Karpas-422 (cell line): ENCODE data around the gene TAGLN2. TPM values are rescaled to one million over a fixed set of nuclear protein-coding genes. Genes with fewer than 3 reads are reported as not detected.

ENCODE experiments used
- DNase-seq: peaks from one replicate; pipeline ENCODE4 v3.0.0-alpha.2; 2015
- H2AFZ ChIP-seq: fragments of 200-600 bp; sonication (generic); 2 replicates; pipeline ENCODE4 v1.6.1; 2014; ENCODE audit warnings: antibody characterized with exemption, low read length, mixed read lengths
- H3K27ac ChIP-seq: fragments of 200-600 bp; sonication (generic); 2 replicates; pipeline ENCODE4 v1.5.1; 2014; ENCODE audit warnings: mild to moderate bottlenecking, low read length, moderate library complexity
- H3K27me3 ChIP-seq: fragments of 200-600 bp; sonication (generic); 2 replicates; pipeline ENCODE4 v1.6.1; 2014; ENCODE audit warnings: low read length, mixed read lengths
- H3K36me3 ChIP-seq: fragments of 200-600 bp; sonication (generic); 2 replicates; pipeline ENCODE4 v1.6.1; 2014; ENCODE audit warnings: low read length, mixed read lengths; ENCODE audit not compliant: insufficient read depth
- H3K4me1 ChIP-seq: fragments of 200-600 bp; sonication (generic); 2 replicates; pipeline ENCODE4 v1.6.1; 2014; ENCODE audit warnings: mild to moderate bottlenecking, low read length, mixed read lengths
- H3K4me2 ChIP-seq: fragments of 200-600 bp; sonication (generic); 2 replicates; pipeline ENCODE4 v1.6.1; 2014; ENCODE audit warnings: low read length, low read depth, mild to moderate bottlenecking; ENCODE audit not compliant: poor library complexity, severe bottlenecking
- H3K4me3 ChIP-seq: fragments of 200-600 bp; sonication (generic); 2 replicates; pipeline ENCODE4 v1.5.1; 2014; ENCODE audit warnings: mild to moderate bottlenecking, antibody characterized with exemption, low read length, mixed read lengths
- H3K79me2 ChIP-seq: fragments of 200-600 bp; sonication (generic); 2 replicates; pipeline ENCODE4 v1.6.1; 2014; ENCODE audit warnings: mild to moderate bottlenecking, low read length, mixed read lengths
- H3K9ac ChIP-seq: fragments of 200-600 bp; sonication (generic); 2 replicates; pipeline ENCODE4 v1.6.0; 2014; ENCODE audit warnings: low read length
- H3K9me2 ChIP-seq: fragments of 200-600 bp; sonication (generic), shearing (Covaris generic); replicated peaks from 2 replicates; pipeline ENCODE4 v1.6.0; 2014; ENCODE audit warnings: mild to moderate bottlenecking, low read length, moderate library complexity; ENCODE audit not compliant: insufficient read depth
- H3K9me3 ChIP-seq: fragments of 300-700, 200-600 bp; sonication (generic); 2 replicates; pipeline ENCODE4 v1.6.1; 2014; ENCODE audit warnings: low read length, mixed read lengths
- H4K20me1 ChIP-seq: fragments of 200-600 bp; sonication (generic); 2 replicates; pipeline ENCODE4 v1.6.1; 2014; ENCODE audit warnings: mild to moderate bottlenecking, antibody characterized with exemption, low read length, low read depth; ENCODE audit not compliant: insufficient read depth
- total RNA-seq: library from RNA; depleted of rRNA; stranded (reverse); fragments of >200 nt; shearing (Covaris generic); gene quantifications from 2 replicates; pipeline ENCODE4 v1.2.3, GENCODE V29; 2014; ENCODE audit warnings: low replicate concordance; rRNA removed

The TAGLN2 gene
- total RNA-seq = 141 and 188 TPM in 2 replicates

- DNase-seq = peak; percentile 95
- Histone ChIP-seq H2AFZ (peak within 1 kb of the TSS; percentile 85), H3K4me1 (peaks cover 43% of the 10 kb centered on the region), H3K9ac (peak within 1 kb of the TSS; percentile 97), H3K27ac (peak within 1 kb of the TSS; percentile 73), H3K27me3 (no peaks in the 10 kb centered on the region), H3K4me3 (peak within 1 kb of the TSS; percentile 94), H3K9me2 (no peaks in the 10 kb centered on the region), H3K36me3 (peaks cover 3% of the 10 kb centered on the region; the same call in 1 of the 2 replicates), H4K20me1 (peaks cover 37% of the 10 kb centered on the region; the same call in 1 of the 2 replicates), H3K9me3 (no peaks in the 10 kb centered on the region), H3K79me2 (peaks cover 49% of the 10 kb centered on the region), H3K4me2 (peak within 1 kb of the TSS; percentile 94)
Observed at GRCh38 chr1:159924791-159925718, at the start of gene TAGLN2. TAGLN2 (minus strand) TSS chr1:159925507; CDS start chr1:159920509, 4,998 bp downstream.

- Histone ChIP-seq H3K4me2 (no peak overlapping the region), H3K36me3 (no peaks in the 10 kb centered on the region), H3K4me3 (no peak overlapping the region)
Observed at GRCh38 chr1:159974350-159974965, 49.2 kb upstream of the TAGLN2 start.

DNA sequence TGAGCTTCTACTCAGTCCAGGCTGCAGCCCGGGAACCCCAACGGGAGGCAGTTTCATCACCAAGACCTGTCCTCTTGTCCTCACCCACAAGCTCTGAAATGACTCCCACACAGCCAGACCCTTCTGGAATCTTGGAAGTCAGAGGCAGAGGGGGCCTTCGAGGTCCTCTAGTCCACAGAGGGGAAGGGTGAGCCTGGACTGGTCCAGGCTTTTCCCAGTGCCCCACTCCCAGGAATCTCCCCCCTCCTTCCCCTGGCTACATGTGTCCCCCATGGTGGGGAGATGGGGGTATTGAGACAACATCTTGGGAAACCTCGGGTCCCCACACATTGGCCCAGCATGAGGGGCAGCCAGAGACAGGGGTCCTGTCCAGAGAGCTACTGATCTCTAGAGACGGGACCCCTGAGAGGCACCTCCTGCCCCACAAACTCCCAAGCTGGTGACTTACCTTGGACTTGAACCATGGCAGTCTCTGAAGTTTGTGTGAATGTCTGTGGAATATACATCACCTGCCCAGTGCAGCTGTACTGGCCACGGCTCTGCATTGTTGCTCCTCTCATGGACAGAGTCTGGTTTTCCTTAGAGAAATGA is 48.1 kb upstream of the TAGLN2 start:
- H3K9me2 ChIP-seq = no peaks in the 10 kb centered on the region
- no peaks in the 10 kb centered on the region for H3K79me2 ChIP-seq
- H3K4me2 ChIP-seq = no peak overlapping the region
- H4K20me1 ChIP-seq = no peaks in the 10 kb centered on the region
- H2AFZ ChIP-seq = no peak overlapping the region
- no peaks in the 10 kb centered on the region for H3K4me1 ChIP-seq
- H3K4me3 ChIP-seq = no peak overlapping the region
- H3K9me3 ChIP-seq = no peaks in the 10 kb centered on the region
- H3K27ac ChIP-seq = no peak overlapping the region
- H3K36me3 ChIP-seq = no peaks in the 10 kb centered on the region
- DNase-seq = no peak
- H3K27me3 ChIP-seq = no peaks in the 10 kb centered on the region
- no peak overlapping the region for H3K9ac ChIP-seq

More at GRCh38 chr1:159974350-159974965, 49.2 kb upstream of the TAGLN2 start:
- H3K79me2 ChIP-seq = no peaks in the 10 kb centered on the region
- H4K20me1 ChIP-seq = no peaks in the 10 kb centered on the region
- DNase-seq = no peak
- no peaks in the 10 kb centered on the region for H3K4me1 ChIP-seq
- H2AFZ ChIP-seq = no peak overlapping the region
- H3K9me2 ChIP-seq = no peaks in the 10 kb centered on the region
- H3K27me3 ChIP-seq = 0 out of 2 replicates have a peak, but pooled peaks cover 3% of the 10 kb centered on the region
- H3K9me3 ChIP-seq = no peaks in the 10 kb centered on the region
- H3K9ac ChIP-seq = no peak overlapping the region
- H3K27ac ChIP-seq = no peak overlapping the region

GRCh38 chr1:159972443-159973205 is 47.3 kb upstream of the TAGLN2 start:
- Histone ChIP-seq H3K27ac (no peak overlapping the region), H3K36me3 (no peaks in the 10 kb centered on the region), H3K79me2 (no peaks in the 10 kb centered on the region), H3K4me2 (no peak overlapping the region), H3K9ac (no peak overlapping the region), H3K4me1 (no peaks in the 10 kb centered on the region), H3K9me2 (no peaks in the 10 kb centered on the region), H3K9me3 (no peaks in the 10 kb centered on the region), H2AFZ (no peak overlapping the region), H3K27me3 (no peaks in the 10 kb centered on the region), H3K4me3 (no peak overlapping the region), H4K20me1 (no peaks in the 10 kb centered on the region)
- DNase-seq = no peak

- no peaks in the 10 kb centered on the region for H3K36me3 ChIP-seq
- H3K27ac ChIP-seq = no peak overlapping the region
- H3K9me3 ChIP-seq = no peaks in the 10 kb centered on the region
- no peak overlapping the region for H2AFZ ChIP-seq
- no peaks in the 10 kb centered on the region for H3K79me2 ChIP-seq
- H3K4me1 ChIP-seq = no peaks in the 10 kb centered on the region
- no peaks in the 10 kb centered on the region for H3K27me3 ChIP-seq
- DNase-seq = no peak
- H3K9me2 ChIP-seq = no peaks in the 10 kb centered on the region
- H3K9ac ChIP-seq = no peak overlapping the region
- no peaks in the 10 kb centered on the region for H4K20me1 ChIP-seq
- no peak overlapping the region for H3K4me2 ChIP-seq
- H3K4me3 ChIP-seq = no peak overlapping the region
Observed at GRCh38 chr1:159970932-159971342, 45.6 kb upstream of the TAGLN2 start.

DNA sequence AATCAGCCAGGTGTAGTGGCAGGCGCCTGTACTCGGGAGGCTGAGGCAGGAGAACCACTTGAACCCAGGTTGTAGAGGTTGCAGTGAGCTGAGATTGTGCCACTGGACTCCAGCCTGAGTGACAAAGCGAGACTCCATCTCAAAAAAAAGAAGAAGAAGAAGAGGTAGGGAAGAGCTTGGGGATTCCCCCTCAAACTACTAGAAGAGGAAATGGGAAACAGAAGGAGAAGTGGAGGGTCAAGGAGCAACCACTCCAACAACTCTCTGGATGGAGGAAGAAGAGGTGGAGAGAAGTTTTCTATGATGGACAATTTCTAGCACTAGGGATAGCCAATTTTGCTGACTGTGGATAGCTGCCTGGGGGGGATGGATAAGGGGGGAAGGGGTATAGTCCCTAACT is 43.6 kb upstream of the TAGLN2 start:
- Histone ChIP-seq H3K27ac (no peak overlapping the region), H3K79me2 (no peaks in the 10 kb centered on the region), H3K4me3 (no peak overlapping the region), H3K9me2 (no peaks in the 10 kb centered on the region), H3K4me2 (no peak overlapping the region), H3K9ac (no peak overlapping the region), H3K27me3 (no peaks in the 10 kb centered on the region), H3K36me3 (no peaks in the 10 kb centered on the region), H2AFZ (no peak overlapping the region), H4K20me1 (no peaks in the 10 kb centered on the region), H3K9me3 (no peaks in the 10 kb centered on the region), H3K4me1 (no peaks in the 10 kb centered on the region)
- DNase-seq = no peak

- Histone ChIP-seq H3K4me1 (no peaks in the 10 kb centered on the region), H2AFZ (no peak overlapping the region), H3K4me2 (no peak overlapping the region), H3K4me3 (no peak overlapping the region), H3K27me3 (0 out of 2 replicates have a peak, but pooled peaks cover 5% of the 10 kb centered on the region), H3K9me3 (no peaks in the 10 kb centered on the region), H3K79me2 (no peaks in the 10 kb centered on the region), H3K36me3 (no peaks in the 10 kb centered on the region), H3K9me2 (no peaks in the 10 kb centered on the region), H3K27ac (no peak overlapping the region), H4K20me1 (no peaks in the 10 kb centered on the region), H3K9ac (no peak overlapping the region)
- DNase-seq = no peak
Observed at GRCh38 chr1:159965263-159965662, 40.0 kb upstream of the TAGLN2 start.
